Activated CD4-positive, alpha-beta memory T cell treated with anti-CD3 and anti-CD28 coated beads, Interleukin-2, amount 10 ng/mL, durations not matched to agents 7 days and 5 days (primary cell): ENCODE data around the gene C2orf80. TPM values are rescaled to one million over a fixed set of nuclear protein-coding genes. Genes with fewer than 3 reads are reported as not detected.
"Not testable (repeated sequence)": the region's sequence is repeated elsewhere in the genome, so short reads cannot be mapped to it uniquely, and the experiment has no call there.

ENCODE experiments used
- CTCF ChIA-PET: fragments of 350-600 bp; sonication (Branson Sonifier 250); formaldehyde crosslinking; loops from one replicate; lab custom pipeline; 2021; ENCODE audit warnings: antibody characterized with exemption, inconsistent platforms; lab: Charles Lee
- POLR2A ChIA-PET: fragments of 350-600 bp; sonication (Branson Sonifier 250); formaldehyde crosslinking; loops from one replicate; lab custom pipeline; 2021; ENCODE audit warnings: antibody characterized with exemption; lab: Charles Lee
- DNase-seq: peaks from one replicate; pipeline ENCODE4 v3.0.0-alpha.2; 2020
- H3K27ac Mint-ChIP-seq: one replicate; pipeline ENCODE4 v1.8.0; 2021; ENCODE audit warnings: mild to moderate bottlenecking, mixed read lengths
- H3K27me3 Mint-ChIP-seq: one replicate; pipeline ENCODE4 v1.8.0; 2021; ENCODE audit warnings: mixed read lengths
- H3K36me3 Mint-ChIP-seq: one replicate; pipeline ENCODE4 v1.8.0; 2021; ENCODE audit warnings: low read depth, mixed read lengths
- H3K4me1 Mint-ChIP-seq: one replicate; pipeline ENCODE4 v1.8.0; 2021; ENCODE audit warnings: mixed read lengths
- H3K4me3 Mint-ChIP-seq: one replicate; pipeline ENCODE4 v1.8.0; 2021; ENCODE audit warnings: mild to moderate bottlenecking, mixed read lengths
- H3K9me3 Mint-ChIP-seq: one replicate; pipeline ENCODE4 v1.8.0; 2021; ENCODE audit warnings: mixed read lengths
- total RNA-seq, 2 experiments: library from RNA; stranded (reverse); gene quantifications; one replicate each; pipeline ENCODE4 v1.2.3, GENCODE V29; 2021

C2orf80 gene
- total RNA-seq, 2 experiments from 2014 or later = not detected

GRCh38 chr2:208142240-208142924, 47.4 kb downstream of the C2orf80 start:
- POLR2A ChIA-PET = no interaction called here
- Mint-ChIP-seq H3K4me1 (no peaks in the 10 kb centered on the region), H3K4me3 (no peak overlapping the region)

DNA sequence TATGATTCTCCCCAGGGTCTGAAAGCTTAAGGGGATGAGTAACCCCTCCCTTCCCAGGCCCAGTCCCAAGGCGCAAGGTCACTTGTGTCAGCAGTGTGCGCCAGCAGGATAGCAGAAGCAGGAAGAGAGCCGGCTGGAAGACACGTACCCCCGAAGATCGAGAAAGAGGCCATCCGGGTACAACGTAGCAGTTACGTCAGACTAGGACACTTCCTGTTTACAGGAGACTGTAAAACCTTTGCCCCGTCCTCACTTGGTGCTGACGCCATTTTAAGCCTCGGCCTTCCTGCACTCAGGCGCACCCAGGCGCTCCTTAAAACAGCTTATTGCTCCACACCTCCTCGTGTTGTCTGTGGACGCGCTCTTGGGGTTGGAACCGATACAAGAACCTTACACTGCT, 50.4 kb downstream of the C2orf80 start:
- peaks cover 3% of the 10 kb centered on the region for H3K9me3 Mint-ChIP-seq
- peaks cover 11% of the 10 kb centered on the region for H3K4me1 Mint-ChIP-seq
- no peak overlapping the region for H3K4me3 Mint-ChIP-seq
- no peaks in the 10 kb centered on the region for H3K27me3 Mint-ChIP-seq
- no peaks in the 10 kb centered on the region for H3K36me3 Mint-ChIP-seq
- ChIA-PET POLR2A (no interaction called here), CTCF (no interaction called here)
- H3K27ac Mint-ChIP-seq = no peak overlapping the region
- DNase-seq = no peak

More at GRCh38 chr2:208142240-208142924, 47.4 kb downstream of the C2orf80 start:
- peaks cover 3% of the 10 kb centered on the region for H3K9me3 Mint-ChIP-seq
- DNase-seq = no peak
- CTCF ChIA-PET = interaction anchor here (1.2 kb wide), 1 partner anchor 33 kb away, joined by 4 read pairs; no protein-coding TSS in a partner anchor
- no peaks in the 10 kb centered on the region for H3K36me3 Mint-ChIP-seq
- no peak overlapping the region for H3K27ac Mint-ChIP-seq
- H3K27me3 Mint-ChIP-seq = no peaks in the 10 kb centered on the region

DNA sequence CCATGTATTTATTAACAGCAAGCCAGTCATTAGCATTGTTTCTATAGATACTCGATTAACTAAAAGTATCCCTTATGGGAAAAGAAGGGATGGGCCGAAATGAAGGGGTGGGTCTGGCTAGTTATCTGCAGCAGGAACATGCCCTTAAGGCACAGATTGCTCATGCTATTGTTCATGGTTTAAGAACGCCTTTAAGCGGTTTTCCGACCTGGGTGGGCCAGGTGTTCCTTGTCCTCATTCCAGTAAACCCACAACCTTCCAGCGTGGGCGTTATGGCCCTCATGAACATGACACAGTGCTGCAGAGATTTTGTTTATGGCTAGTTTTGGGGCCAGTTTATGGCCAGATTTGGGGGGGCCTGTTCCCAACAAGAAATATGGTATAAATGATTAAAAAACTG, 51.5 kb downstream of the C2orf80 start:
- POLR2A ChIA-PET, H3K27ac Mint-ChIP-seq, H3K9me3 Mint-ChIP-seq, DNase-seq, H3K4me3 Mint-ChIP-seq, H3K27me3 Mint-ChIP-seq, H3K36me3 Mint-ChIP-seq: not testable (repeated sequence)
- CTCF ChIA-PET = interaction anchor here (0.7 kb wide), 1 partner anchor 333 kb away, joined by 3 read pairs; no protein-coding TSS in a partner anchor
- peaks cover 11% of the 10 kb centered on the region for H3K4me1 Mint-ChIP-seq

- Mint-ChIP-seq H3K27me3 (no peaks in the 10 kb centered on the region), H3K4me3 (no peak overlapping the region), H3K27ac (no peak overlapping the region), H3K4me1 (peaks cover 11% of the 10 kb centered on the region), H3K9me3 (peaks cover 3% of the 10 kb centered on the region), H3K36me3 (no peaks in the 10 kb centered on the region)
- DNase-seq = no peak
- ChIA-PET POLR2A (no interaction called here), CTCF (no interaction called here)
Measured at GRCh38 chr2:208136716-208137094, 53.1 kb downstream of the C2orf80 start.

DNA sequence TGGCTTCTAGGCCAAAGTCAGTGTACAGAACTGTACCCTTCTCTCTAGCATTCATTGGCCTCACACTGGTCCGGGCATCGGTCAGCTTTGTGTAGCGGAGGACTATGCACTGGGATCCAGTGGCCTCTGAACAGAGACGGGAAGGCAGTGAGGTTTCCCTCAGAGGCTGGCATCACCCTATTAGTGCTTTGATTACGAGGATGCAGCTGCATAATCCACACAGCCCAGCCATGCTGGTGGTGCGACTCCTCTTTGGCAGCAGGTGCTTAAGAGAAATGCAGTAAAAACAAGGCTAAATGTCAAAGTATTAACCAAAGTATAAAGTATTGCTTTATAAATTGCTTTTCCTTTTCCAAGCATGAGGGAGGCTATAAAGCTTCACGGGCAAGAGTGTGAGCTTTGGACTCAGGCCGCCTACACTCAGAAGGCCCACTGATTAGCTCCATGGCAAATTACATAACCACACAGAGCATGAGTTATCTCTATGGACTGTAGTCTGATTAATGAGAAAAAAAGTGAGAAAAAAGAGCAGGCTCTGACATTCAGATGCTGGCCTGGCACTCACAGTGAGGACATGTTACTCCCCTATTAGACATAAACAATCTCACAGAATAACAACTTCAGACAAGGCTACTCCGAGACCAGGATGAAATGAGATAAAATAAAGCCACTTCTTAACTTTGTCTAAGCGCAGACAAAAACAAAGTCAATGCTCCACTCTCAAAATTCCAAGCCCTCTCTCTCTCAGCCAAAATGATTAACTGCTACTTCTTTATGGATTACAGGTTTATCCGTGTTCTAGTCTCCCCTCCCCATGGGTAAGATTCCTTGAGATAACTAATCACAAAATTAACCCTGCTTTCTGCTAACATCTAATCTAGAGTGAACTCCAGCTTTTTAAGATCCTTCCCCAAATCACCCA, 53.8 kb downstream of the C2orf80 start:
- H3K27ac Mint-ChIP-seq = no peak overlapping the region
- POLR2A ChIA-PET = no interaction called here
- H3K4me3 Mint-ChIP-seq = no peak overlapping the region
- DNase-seq = no peak
- H3K4me1 Mint-ChIP-seq = peaks cover 11% of the 10 kb centered on the region
- no peaks in the 10 kb centered on the region for H3K36me3 Mint-ChIP-seq
- peaks cover 3% of the 10 kb centered on the region for H3K9me3 Mint-ChIP-seq
- H3K27me3 Mint-ChIP-seq = no peaks in the 10 kb centered on the region
- CTCF ChIA-PET = no interaction called here

- peaks cover 11% of the 10 kb centered on the region for H3K4me1 Mint-ChIP-seq
- peak; percentile 21 for DNase-seq
- no peak overlapping the region for H3K27ac Mint-ChIP-seq
- H3K4me3 Mint-ChIP-seq = no peak overlapping the region
- POLR2A ChIA-PET = no interaction called here
- CTCF ChIA-PET = interaction anchor here (1.2 kb wide), 1 partner anchor 41 kb away, joined by 4 read pairs; no protein-coding TSS in a partner anchor
- H3K36me3 Mint-ChIP-seq = no peaks in the 10 kb centered on the region
- H3K27me3 Mint-ChIP-seq = peaks cover under 1% of the 10 kb centered on the region
- peaks cover 3% of the 10 kb centered on the region for H3K9me3 Mint-ChIP-seq
Measured at GRCh38 chr2:208134928-208135586, 54.8 kb downstream of the C2orf80 start.

- ChIA-PET POLR2A (no interaction called here), CTCF (no interaction called here)
- no peak for DNase-seq
- Mint-ChIP-seq H3K9me3 (no peaks in the 10 kb centered on the region), H3K27me3 (peaks cover 9% of the 10 kb centered on the region), H3K27ac (no peak overlapping the region), H3K36me3 (no peaks in the 10 kb centered on the region), H3K4me1 (peaks cover 11% of the 10 kb centered on the region), H3K4me3 (no peak overlapping the region)
Measured at GRCh38 chr2:208130712-208131110, 59.1 kb downstream of the C2orf80 start.

GRCh38 chr2:208129744-208130711, 59.8 kb downstream of the C2orf80 start, which contains the start of gene CRYGC:
Gene CRYGC, minus strand, starts transcription at chr2:208129828. Its CDS starts 36 bp downstream, at chr2:208129792.
- no peak for DNase-seq
- no peak within 1 kb of the TSS for H3K4me3 Mint-ChIP-seq
- H3K27me3 Mint-ChIP-seq = peaks cover 15% of the 10 kb centered on the region
- ChIA-PET CTCF (no interaction called here), POLR2A (no interaction called here)
- no peaks in the 10 kb centered on the region for H3K36me3 Mint-ChIP-seq
- peaks cover 4% of the 10 kb centered on the region for H3K4me1 Mint-ChIP-seq
- no peaks in the 10 kb centered on the region for H3K9me3 Mint-ChIP-seq
- H3K27ac Mint-ChIP-seq = no peak within 1 kb of the TSS

DNA sequence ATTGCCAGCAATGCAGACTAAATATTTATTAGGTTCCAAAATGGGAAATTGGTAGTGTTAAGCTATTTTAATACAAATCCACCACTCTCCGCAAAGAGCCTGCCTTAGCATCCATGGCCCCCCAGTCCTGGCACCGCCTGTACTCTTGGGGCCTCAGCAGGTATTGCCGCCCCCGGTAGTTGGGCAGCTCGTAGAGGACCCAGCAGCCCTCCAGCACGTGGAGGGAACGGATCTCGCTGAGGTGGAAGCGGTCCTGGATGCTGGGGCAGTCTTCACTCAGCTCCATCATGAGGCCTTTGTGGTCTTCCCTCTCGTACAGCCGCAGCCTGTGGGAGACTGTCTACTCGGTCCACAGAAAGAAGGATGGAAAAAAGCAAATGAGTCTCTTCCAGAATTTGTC, 61.7 kb downstream of the C2orf80 start:
- POLR2A ChIA-PET = no interaction called here
- peaks cover 1% of the 10 kb centered on the region for H3K4me1 Mint-ChIP-seq
- H3K9me3 Mint-ChIP-seq = no peaks in the 10 kb centered on the region
- DNase-seq = no peak
- peaks cover 27% of the 10 kb centered on the region for H3K27me3 Mint-ChIP-seq
- no peak overlapping the region for H3K27ac Mint-ChIP-seq
- CTCF ChIA-PET = no interaction called here
- H3K36me3 Mint-ChIP-seq = no peaks in the 10 kb centered on the region
- H3K4me3 Mint-ChIP-seq = no peak overlapping the region

GRCh38 chr2:208127090-208127489, 62.7 kb downstream of the C2orf80 start:
- Mint-ChIP-seq H3K4me3 (no peak overlapping the region), H3K36me3 (no peaks in the 10 kb centered on the region), H3K27me3 (peaks cover 27% of the 10 kb centered on the region), H3K27ac (no peak overlapping the region), H3K4me1 (peaks cover 1% of the 10 kb centered on the region), H3K9me3 (no peaks in the 10 kb centered on the region)
- no peak for DNase-seq
- ChIA-PET CTCF (no interaction called here), POLR2A (no interaction called here)

GRCh38 chr2:208125251-208125650, 64.6 kb downstream of the C2orf80 start:
- no peak overlapping the region for H3K4me3 Mint-ChIP-seq
- peaks cover 1% of the 10 kb centered on the region for H3K4me1 Mint-ChIP-seq
- DNase-seq = no peak
- ChIA-PET CTCF (no interaction called here), POLR2A (no interaction called here)
- H3K9me3 Mint-ChIP-seq = no peaks in the 10 kb centered on the region
- H3K27me3 Mint-ChIP-seq = peaks cover 27% of the 10 kb centered on the region
- H3K27ac Mint-ChIP-seq = no peak overlapping the region
- no peaks in the 10 kb centered on the region for H3K36me3 Mint-ChIP-seq

DNA sequence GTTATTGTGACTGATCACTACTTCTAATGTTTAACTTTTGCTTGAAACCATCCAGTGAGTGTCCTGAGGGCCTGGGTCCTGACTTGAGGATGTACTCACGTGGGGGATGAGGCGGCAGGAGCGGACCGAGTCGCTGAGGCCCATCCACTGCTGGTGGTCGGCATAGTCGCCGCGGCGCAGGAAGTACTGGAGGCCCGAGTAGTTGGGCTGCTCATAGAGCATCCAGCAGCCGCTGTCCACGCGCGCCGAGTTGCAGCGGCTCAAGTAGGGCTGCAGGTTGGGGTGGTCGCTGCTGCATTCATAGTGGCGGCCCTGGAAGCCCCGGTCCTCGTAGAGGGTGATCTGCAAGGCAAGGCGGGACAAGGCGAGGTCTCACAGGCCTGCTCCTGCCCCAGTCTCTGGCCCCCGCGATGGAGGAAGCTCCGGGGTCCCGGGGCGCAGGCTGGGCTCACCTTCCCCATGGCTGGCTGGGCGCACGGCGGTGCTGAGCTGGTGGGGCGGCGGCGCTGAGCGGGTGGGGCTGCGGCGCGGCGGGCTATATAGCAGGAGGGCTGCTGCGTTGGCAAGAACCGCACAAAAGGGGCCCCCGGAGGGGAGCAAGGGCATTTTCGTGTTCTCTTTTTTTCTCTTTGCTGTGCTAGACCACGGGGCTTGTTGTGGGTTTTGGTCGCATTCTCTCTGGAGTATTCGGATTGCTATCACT, 65.7 kb downstream of the C2orf80 start, which contains the start of gene CRYGD:
Gene CRYGD, minus strand, starts transcription at position 512 of the 703 bp plus-strand sequence. Its CDS starts 51 bp downstream, at position 461.
- H3K27ac Mint-ChIP-seq, POLR2A ChIA-PET, H3K36me3 Mint-ChIP-seq, CTCF ChIA-PET, DNase-seq, H3K9me3 Mint-ChIP-seq, H3K4me1 Mint-ChIP-seq, H3K4me3 Mint-ChIP-seq: not testable (repeated sequence)
- H3K27me3 Mint-ChIP-seq = peaks cover 22% of the 10 kb centered on the region
